Thyroid gland (tissue), 4 donors: ENCODE measurements around the gene NTNG1.

Source experiments
- CTCF ChIP-seq, 6 experiments: fragments of 200-600 bp in 3 of 6; fragments of 450-650 bp in 3 of 6; sonication (generic) in 3 of 6; IDR thresholded peaks; one replicate each; pipeline ENCODE4 v1.5.1; 2016 to 2019; ENCODE audit warnings: antibody characterized with exemption in 6 of 6, mild to moderate bottlenecking in 2 of 6, inconsistent platforms in 1 of 6, moderate library complexity in 1 of 6
- POLR2A ChIP-seq, 2 donors: fragments of 450-650 bp; IDR thresholded peaks; one replicate each; pipeline ENCODE4 v1.6.1; 2017; ENCODE audit warnings: antibody characterized with exemption in 2 of 2, mild to moderate bottlenecking in 2 of 2, moderate library complexity in 1 of 2

DNA sequence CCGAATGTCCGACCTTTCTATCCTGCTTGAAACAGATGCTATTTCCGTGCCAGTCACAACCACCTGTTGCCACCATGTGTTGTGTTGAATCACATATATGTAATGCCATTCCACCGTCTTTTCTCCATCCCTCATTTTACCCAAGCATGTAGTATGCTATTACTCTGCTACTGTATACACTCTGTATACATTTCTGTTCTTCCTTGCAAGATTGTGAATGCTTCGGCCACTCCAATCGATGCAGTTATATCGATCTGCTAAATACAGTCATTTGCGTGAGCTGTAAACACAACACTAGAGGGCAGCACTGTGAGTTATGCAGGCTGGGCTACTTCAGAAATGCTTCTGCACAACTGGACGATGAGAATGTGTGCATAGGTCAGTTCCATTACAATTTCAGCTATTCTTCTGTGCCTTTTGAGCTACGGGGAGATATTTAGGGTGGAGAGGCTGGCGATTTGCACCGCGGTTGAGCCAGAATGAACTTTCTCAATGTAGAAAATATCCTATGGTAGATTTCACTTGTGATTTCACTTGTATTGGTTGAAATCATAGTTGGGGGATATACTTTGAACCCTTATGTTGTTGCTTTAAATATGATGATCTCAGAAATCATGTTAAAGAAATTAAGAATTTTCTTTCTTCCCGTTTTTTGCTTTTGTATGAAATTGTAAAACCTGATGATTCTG is 289.8 kb downstream of the NTNG1 start:
- TF ChIP-seq CTCF (IDR thresholded peaks at IDR 0.05) (peak; percentile 35 to 72 (median 50)), POLR2A (IDR thresholded peaks at IDR 0.05) (no peak)
